ENCODE data around the gene NCKAP5L. TPM values are rescaled to one million over a fixed set of nuclear protein-coding genes. Genes with fewer than 3 reads are reported as not detected.

The NCKAP5L gene
- total and polyA plus RNA-seq, 10 donors = 3.6 to 29.4 (median 21.1) TPM

GRCh38 chr12:49800421-49801140, 27.6 kb downstream of the NCKAP5L start:
- Histone ChIP-seq H3K9me3 (no peaks in the 10 kb centered on the region), H3K36me3 (peaks cover 0 to 100% (median 80%) of the 10 kb centered on the region in 6 donors), H3K4me3 (no peak overlapping the region), H3K27me3 (replicated peaks in 1 of 7) (no peaks in the 10 kb centered on the region), H3K27ac (no peak overlapping the region), H3K4me1 (peaks cover 0 to 13% (median 0%) of the 10 kb centered on the region in 6 donors)
- 88 to 93% (median 92%) methylated on average over 8 to 11 of the region's 11 CpGs for WGBS, 5 donors
- intact Hi-C loops (cut with DNase I; ENCODE audit: low total_unique reads) = no loop called here
- DNase-seq = no peak
- TF ChIP-seq, protein P1, sequence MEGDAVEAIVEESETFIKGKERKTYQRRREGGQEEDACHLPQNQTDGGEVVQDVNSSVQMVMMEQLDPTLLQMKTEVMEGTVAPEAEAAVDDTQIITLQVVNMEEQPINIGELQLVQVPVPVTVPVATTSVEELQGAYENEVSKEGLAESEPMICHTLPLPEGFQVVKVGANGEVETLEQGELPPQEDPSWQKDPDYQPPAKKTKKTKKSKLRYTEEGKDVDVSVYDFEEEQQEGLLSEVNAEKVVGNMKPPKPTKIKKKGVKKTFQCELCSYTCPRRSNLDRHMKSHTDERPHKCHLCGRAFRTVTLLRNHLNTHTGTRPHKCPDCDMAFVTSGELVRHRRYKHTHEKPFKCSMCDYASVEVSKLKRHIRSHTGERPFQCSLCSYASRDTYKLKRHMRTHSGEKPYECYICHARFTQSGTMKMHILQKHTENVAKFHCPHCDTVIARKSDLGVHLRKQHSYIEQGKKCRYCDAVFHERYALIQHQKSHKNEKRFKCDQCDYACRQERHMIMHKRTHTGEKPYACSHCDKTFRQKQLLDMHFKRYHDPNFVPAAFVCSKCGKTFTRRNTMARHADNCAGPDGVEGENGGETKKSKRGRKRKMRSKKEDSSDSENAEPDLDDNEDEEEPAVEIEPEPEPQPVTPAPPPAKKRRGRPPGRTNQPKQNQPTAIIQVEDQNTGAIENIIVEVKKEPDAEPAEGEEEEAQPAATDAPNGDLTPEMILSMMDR (IDR thresholded peaks at IDR 0.05 in 8 of 11, conservative IDR thresholded peaks at IDR 0.05 in 3 of 11) = no peak
- no peak for TF ChIP-seq POLR2A (IDR thresholded peaks at IDR 0.05)
- TF ChIP-seq POLR2AphosphoS5 (IDR thresholded peaks at IDR 0.05) = no peak

- Histone ChIP-seq H3K36me3 (peaks cover 0 to 99% (median 74%) of the 10 kb centered on the region in 6 donors), H3K9me3 (no peaks in the 10 kb centered on the region), H3K27me3 (replicated peaks in 1 of 7) (no peaks in the 10 kb centered on the region), H3K4me1 (peaks cover 0 to 13% (median 0%) of the 10 kb centered on the region in 6 donors), H3K27ac (no peak overlapping the region), H3K4me3 (no peak overlapping the region)
- DNase-seq = no peak
- TF ChIP-seq POLR2A (IDR thresholded peaks at IDR 0.05) = no peak
- TF ChIP-seq, protein P1 (IDR thresholded peaks at IDR 0.05 in 8 of 11, conservative IDR thresholded peaks at IDR 0.05 in 3 of 11) = no peak
- TF ChIP-seq POLR2AphosphoS5 (IDR thresholded peaks at IDR 0.05) = no peak
- 86 to 95% (median 90%) methylated on average over 2 of the region's 2 CpGs for WGBS, 5 donors
- intact Hi-C loops (cut with DNase I; ENCODE audit: low total_unique reads) = no loop called here
Measured at GRCh38 chr12:49798934-49799333, 29.3 kb downstream of the NCKAP5L start.

DNA sequence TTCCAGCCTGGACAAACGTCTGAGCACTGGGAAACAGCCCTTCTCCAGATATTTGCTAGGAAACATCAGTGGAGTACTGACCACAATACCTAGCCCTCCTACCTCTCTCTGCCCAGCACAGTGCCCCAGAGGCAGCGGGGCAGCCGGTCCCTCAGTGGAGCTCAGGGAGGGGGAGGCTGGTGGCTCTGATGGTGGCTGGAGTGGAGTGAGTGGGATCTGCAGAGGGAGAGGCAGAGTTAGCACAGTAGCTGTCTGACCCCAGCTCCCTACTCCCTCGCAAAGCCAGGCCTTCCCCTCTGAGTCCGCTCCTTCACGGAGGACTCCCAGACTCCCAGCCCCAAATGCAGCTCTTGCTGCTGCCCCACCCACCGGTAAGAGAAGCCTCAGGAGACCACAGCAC, 30.0 kb downstream of the NCKAP5L start:
- no peak for DNase-seq
- H3K4me3 ChIP-seq = no peak overlapping the region
- TF ChIP-seq POLR2A (IDR thresholded peaks at IDR 0.05) = no peak
- no peak for TF ChIP-seq POLR2AphosphoS5 (IDR thresholded peaks at IDR 0.05)
- TF ChIP-seq, protein P1 (IDR thresholded peaks at IDR 0.05 in 8 of 11, conservative IDR thresholded peaks at IDR 0.05 in 3 of 11) = no peak
- H3K27me3 ChIP-seq (replicated peaks in 1 of 7) = no peaks in the 10 kb centered on the region
- H3K27ac ChIP-seq = peak overlapping the region in 2 of 8 donors; percentile 80 to 88
- H3K9me3 ChIP-seq = no peaks in the 10 kb centered on the region
- 76 to 94% (median 88%) methylated on average over 3 to 7 of the region's 7 CpGs for WGBS, 5 donors
- intact Hi-C loops (cut with DNase I; ENCODE audit: low total_unique reads) = no loop called here
- peaks cover 0 to 99% (median 67%) of the 10 kb centered on the region in 6 donors for H3K36me3 ChIP-seq
- peaks cover 0 to 13% (median 0%) of the 10 kb centered on the region in 6 donors for H3K4me1 ChIP-seq

DNA sequence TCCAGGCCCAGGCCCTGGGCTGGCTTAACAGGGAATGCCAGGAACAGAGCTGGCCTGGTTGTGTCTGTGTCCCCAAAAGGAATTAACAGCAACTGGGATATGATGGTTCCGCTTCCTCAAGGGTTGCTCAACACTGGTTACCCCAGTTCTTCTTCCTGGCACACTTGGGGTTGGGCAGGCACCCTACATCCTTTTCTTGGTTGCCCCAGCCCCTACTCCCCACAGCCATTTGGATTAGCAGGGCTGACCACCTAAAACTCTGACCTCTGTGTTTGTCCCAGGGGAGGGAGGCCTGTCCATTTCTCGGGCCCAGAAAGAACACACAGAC, 30.8 kb downstream of the NCKAP5L start:
- H3K4me1 ChIP-seq = peaks cover 0 to 13% (median 0%) of the 10 kb centered on the region in 6 donors
- no peaks in the 10 kb centered on the region for H3K9me3 ChIP-seq
- peak in 1 of 3 donors; percentile 44 for TF ChIP-seq POLR2AphosphoS5 (IDR thresholded peaks at IDR 0.05)
- TF ChIP-seq, protein P1 (IDR thresholded peaks at IDR 0.05 in 8 of 11, conservative IDR thresholded peaks at IDR 0.05 in 3 of 11) = no peak
- H3K27me3 ChIP-seq (replicated peaks in 1 of 7) = no peaks in the 10 kb centered on the region
- H3K36me3 ChIP-seq = peaks cover 0 to 99% (median 63%) of the 10 kb centered on the region in 6 donors
- intact Hi-C loops (cut with DNase I; ENCODE audit: low total_unique reads) = no loop called here
- H3K27ac ChIP-seq = peak overlapping the region in 5 of 8 donors; percentile 38 to 88 (median 69)
- WGBS, 5 donors = 60 to 83% (median 72%) methylated on average over 2 of the region's 2 CpGs
- no peak for DNase-seq
- peak overlapping the region in 2 of 8 donors; percentile 11 to 27 for H3K4me3 ChIP-seq
